NCI-H2196 (cell line): ENCODE data around the gene GALNTL6.

Experiments
- DNase-seq: peaks from one replicate; lab custom pipeline; 2025; ENCODE audit not compliant: unreplicated experiment; lab: John Stamatoyannopoulos, UW

Gene GALNTL6

GRCh38 chr4:172515266-172515879 lies 702.2 kb downstream of the GALNTL6 start:
- DNase-seq, result no peak

GRCh38 chr4:172517391-172517790 lies 704.2 kb downstream of the GALNTL6 start:
- no peak for DNase-seq

GRCh38 chr4:172521248-172521647 lies 708.0 kb downstream of the GALNTL6 start:
- no peak for DNase-seq

- no peak for DNase-seq
Measured at GRCh38 chr4:172521680-172522079, 708.5 kb downstream of the GALNTL6 start.

- no peak for DNase-seq
Measured at GRCh38 chr4:172543249-172543648, 730.0 kb downstream of the GALNTL6 start.

- no peak for DNase-seq
Measured at GRCh38 chr4:172546782-172547181, 733.6 kb downstream of the GALNTL6 start.

- DNase-seq, result no peak
Measured at GRCh38 chr4:172547724-172548123, 734.5 kb downstream of the GALNTL6 start.

- DNase-seq, result no peak
Measured at GRCh38 chr4:172553216-172553615, 740.0 kb downstream of the GALNTL6 start.

GRCh38 chr4:172554588-172554987 lies 741.4 kb downstream of the GALNTL6 start:
- DNase-seq, result no peak

GRCh38 chr4:172555725-172556124 lies 742.5 kb downstream of the GALNTL6 start:
- DNase-seq, result no peak

- no peak for DNase-seq
Measured at GRCh38 chr4:172573899-172574298, 760.7 kb downstream of the GALNTL6 start.

- DNase-seq, result no peak
Measured at GRCh38 chr4:172578712-172579111, 765.5 kb downstream of the GALNTL6 start.

- DNase-seq, result no peak
Measured at GRCh38 chr4:172584816-172585215, 771.6 kb downstream of the GALNTL6 start.

GRCh38 chr4:172596206-172596605 lies 783.0 kb downstream of the GALNTL6 start:
- DNase-seq, result no peak

GRCh38 chr4:172599554-172599953 lies 786.4 kb downstream of the GALNTL6 start:
- DNase-seq, result no peak

- DNase-seq, result no peak
Measured at GRCh38 chr4:172601195-172601594, 788.0 kb downstream of the GALNTL6 start.

GRCh38 chr4:172619218-172619617 lies 806.0 kb downstream of the GALNTL6 start:
- no peak for DNase-seq

GRCh38 chr4:172619798-172620197 lies 806.6 kb downstream of the GALNTL6 start:
- no peak for DNase-seq

GRCh38 chr4:172628263-172628662 lies 815.1 kb downstream of the GALNTL6 start:
- no peak for DNase-seq

- no peak for DNase-seq
Measured at GRCh38 chr4:172630280-172630679, 817.1 kb downstream of the GALNTL6 start.

- DNase-seq, result no peak
Measured at GRCh38 chr4:172631832-172632231, 818.6 kb downstream of the GALNTL6 start.

GRCh38 chr4:172648471-172648870 lies 835.3 kb downstream of the GALNTL6 start:
- no peak for DNase-seq

GRCh38 chr4:172649143-172649542 lies 835.9 kb downstream of the GALNTL6 start:
- no peak for DNase-seq
